Left kidney (tissue), 8 donors: ENCODE data around the gene TMEM200B. TPM values are rescaled to one million over a fixed set of nuclear protein-coding genes. Genes with fewer than 3 reads are reported as not detected.
"Not testable (repeated sequence)": the region's sequence is repeated elsewhere in the genome, so short reads cannot be mapped to it uniquely, and the experiment has no call there.

Source experiments
- DNase-seq: peaks from one replicate; pipeline ENCODE4 v3.0.0-alpha.2; 2013
- long read RNA-seq, 8 donors: transcript quantifications; one replicate each; lab custom pipeline, GENCODE V29; 2026
- polyA plus RNA-seq: library from polyadenylated mRNA; unstranded; fragments of 120-200 nt; gene quantifications from one replicate; pipeline ENCODE4 v1.2.1, GENCODE V29; 2013; ENCODE audit not compliant: insufficient read length

Gene TMEM200B
- polyA plus RNA-seq, result 13.4 TPM
- long read RNA-seq, donor 1, partial matches to known transcripts, result 0 of 3 reads
- long read RNA-seq, donor 1, other reads (novel, unspliced or antisense), result 0 of 3 reads
- long read RNA-seq, donor 2, partial matches to known transcripts, result 0 of 2 reads
- long read RNA-seq, donor 2, other reads (novel, unspliced or antisense), result 0 of 2 reads
- long read RNA-seq, donor 3, partial matches to known transcripts, result 68 of 72 reads
- long read RNA-seq, donor 3, other reads (novel, unspliced or antisense), result 0 of 72 reads
- long read RNA-seq, donor 4, result 0 reads
- long read RNA-seq, donor 5, transcript TMEM200B-202 (2 exons, 2,501 nt), result major isoform, 11 of 11 reads
- long read RNA-seq, donor 5, partial matches to known transcripts, result 0 of 11 reads
- long read RNA-seq, donor 5, other reads (novel, unspliced or antisense), result 0 of 11 reads
- long read RNA-seq, donor 6, transcript TMEM200B-202 (2 exons, 2,501 nt), result major isoform, 6 of 6 reads
- long read RNA-seq, donor 6, partial matches to known transcripts, result 0 of 6 reads
- long read RNA-seq, donor 6, other reads (novel, unspliced or antisense), result 0 of 6 reads
- long read RNA-seq, donor 7, transcript TMEM200B-202 (2 exons, 2,501 nt), result major isoform, 10 of 10 reads
- long read RNA-seq, donor 7, partial matches to known transcripts, result 0 of 10 reads
- long read RNA-seq, donor 7, other reads (novel, unspliced or antisense), result 0 of 10 reads
- long read RNA-seq, donor 8, partial matches to known transcripts, result 0 of 2 reads
- long read RNA-seq, donor 8, other reads (novel, unspliced or antisense), result 0 of 2 reads

DNA sequence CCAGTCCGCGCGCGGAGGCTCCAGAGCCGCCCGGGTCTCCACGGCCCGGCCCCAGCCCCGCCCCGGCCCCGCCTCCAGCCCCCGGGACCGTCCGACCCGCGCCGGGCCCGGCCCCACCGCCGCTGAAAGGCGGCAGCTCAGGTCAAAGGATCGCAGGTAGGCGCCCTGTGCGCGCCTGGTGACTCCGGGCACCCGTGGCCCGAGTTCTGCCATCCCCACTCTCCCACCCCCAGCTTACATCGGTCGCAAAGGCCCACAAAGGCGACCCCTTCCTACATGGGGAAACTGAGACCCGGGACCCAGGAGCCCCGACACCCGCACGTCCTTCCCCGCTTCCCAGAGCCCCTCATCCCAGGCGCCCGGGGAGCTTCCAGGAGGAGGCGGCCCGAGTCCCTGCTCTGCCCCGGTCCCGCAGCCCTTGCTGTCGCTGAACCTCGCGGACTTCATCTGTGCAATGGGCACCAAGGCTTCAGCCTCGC lies at the start of gene TMEM200B:
Gene TMEM200B (minus strand): TSS at position 17 of the 479 bp plus-strand sequence. CDS start 2,075 bp downstream, outside the sequence.
- no peak for DNase-seq

GRCh38 chr1:29172415-29172939 lies 48.8 kb upstream of the TMEM200B start:
- no peak for DNase-seq

GRCh38 chr1:29171521-29171920 lies 47.8 kb upstream of the TMEM200B start:
- no peak for DNase-seq

GRCh38 chr1:29171089-29171488 lies 47.4 kb upstream of the TMEM200B start:
- DNase-seq, result no peak

DNA sequence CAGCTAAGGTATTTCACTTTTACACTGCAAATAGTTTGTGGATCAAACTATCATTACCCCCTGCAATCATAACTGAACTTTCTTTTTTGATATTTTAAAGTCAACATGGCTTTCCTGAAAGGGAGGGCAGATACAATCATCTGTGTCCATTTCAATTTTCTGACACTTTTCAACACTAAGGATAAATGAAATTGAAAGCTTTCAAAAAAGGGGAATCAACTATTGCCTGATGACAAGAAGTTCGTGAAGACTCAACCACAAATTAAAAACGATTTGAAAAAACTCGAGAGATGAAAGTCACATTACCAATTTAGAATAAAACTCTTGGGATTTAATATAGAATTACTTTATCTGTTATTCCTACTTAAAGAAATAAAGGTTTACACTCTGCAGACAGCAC lies 46.3 kb upstream of the TMEM200B start:
- DNase-seq, result no peak

DNA sequence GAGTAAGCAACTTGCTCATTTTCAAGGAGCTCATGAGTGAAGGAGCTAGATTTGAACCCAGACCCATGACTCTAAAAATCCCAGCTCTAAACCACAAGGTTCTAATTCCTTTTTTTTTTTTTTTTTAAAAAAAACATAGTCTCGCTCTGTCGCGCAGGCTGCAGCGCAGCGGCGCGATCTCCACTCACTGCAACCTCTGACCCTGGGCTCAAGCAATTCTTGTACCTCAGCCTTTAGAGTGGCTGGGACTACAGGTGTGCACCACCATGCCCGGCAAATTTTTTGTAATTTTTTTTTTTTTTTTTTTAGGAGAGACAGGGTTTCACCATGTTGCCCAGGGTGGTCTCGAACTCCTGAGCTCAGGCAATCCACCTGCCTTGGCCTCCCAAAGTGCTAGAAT lies 44.2 kb upstream of the TMEM200B start:
- no peak for DNase-seq

GRCh38 chr1:29166291-29166878 lies 42.7 kb upstream of the TMEM200B start:
- DNase-seq, result no peak

- no peak for DNase-seq
These were observed 40.9 kb upstream of the TMEM200B start for GRCh38 chr1:29164588-29164987.

- DNase-seq, result no peak
These were observed 38.9 kb upstream of the TMEM200B start for GRCh38 chr1:29162476-29163138.

- no peak for DNase-seq
These were observed 38.3 kb upstream of the TMEM200B start for GRCh38 chr1:29162025-29162424.

DNA sequence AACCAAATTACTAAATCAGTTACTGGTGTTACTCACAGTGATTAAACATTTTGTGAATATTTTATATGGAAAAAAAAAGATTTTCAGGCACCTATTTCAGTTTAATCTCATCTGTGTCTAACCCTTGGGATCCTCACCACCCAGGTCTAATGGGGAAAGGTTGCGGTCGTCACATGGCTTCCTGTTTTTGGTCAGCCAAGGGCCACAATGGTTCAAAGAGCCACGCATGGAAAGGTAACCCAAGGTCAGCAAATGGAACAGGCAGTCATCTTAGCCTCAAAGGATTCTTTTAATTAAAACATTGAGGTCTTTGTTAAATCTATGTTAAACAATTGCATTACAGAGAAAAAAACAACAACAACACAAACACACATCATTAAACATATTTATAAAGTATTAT lies 36.1 kb upstream of the TMEM200B start:
- no peak for DNase-seq

- no peak for DNase-seq
These were observed 33.5 kb upstream of the TMEM200B start for GRCh38 chr1:29157269-29157601.

- DNase-seq, result no peak
These were observed 33.0 kb upstream of the TMEM200B start for GRCh38 chr1:29156543-29157268.

DNA sequence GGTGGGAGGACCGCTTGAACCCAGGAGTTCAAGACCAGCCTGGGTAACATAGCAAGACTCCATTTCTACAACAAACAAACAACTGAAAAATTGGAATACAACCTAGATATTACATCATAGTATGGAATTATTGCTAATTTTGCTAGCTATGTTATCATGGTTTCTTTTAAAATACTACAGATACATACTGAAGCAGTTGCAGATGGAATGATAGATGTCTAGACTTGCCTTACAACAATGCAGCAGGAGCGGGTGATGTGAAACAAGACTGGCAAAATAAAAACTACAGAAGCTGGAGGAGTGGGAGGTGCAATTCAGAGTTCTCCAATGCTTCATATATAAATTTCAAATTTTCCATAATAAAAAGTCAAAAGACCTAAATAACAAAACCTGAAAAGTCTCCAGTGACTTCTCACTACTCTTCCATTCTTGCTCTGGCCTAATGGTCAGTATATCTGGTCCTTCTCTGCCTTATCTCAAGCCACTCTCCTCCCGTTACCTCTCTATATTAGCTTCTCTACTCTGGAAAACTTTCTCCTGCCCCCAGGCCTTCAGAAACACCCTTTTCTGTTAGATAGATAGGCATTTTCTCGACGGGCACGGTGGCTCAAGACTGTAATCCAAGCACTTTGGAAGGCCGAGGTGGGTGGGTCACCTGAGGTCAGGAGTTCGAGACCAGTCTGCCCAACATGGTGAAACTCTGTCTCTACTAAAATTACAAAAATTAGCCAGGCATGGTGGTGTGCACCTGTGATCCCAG lies 28.5 kb upstream of the TMEM200B start:
- DNase-seq, result no peak

GRCh38 chr1:29150346-29150745 lies 26.6 kb upstream of the TMEM200B start:
- DNase-seq, result not testable (repeated sequence)

- no peak for DNase-seq
These were observed 25.2 kb upstream of the TMEM200B start for GRCh38 chr1:29148656-29149491.

GRCh38 chr1:29145739-29146437 lies 22.2 kb upstream of the TMEM200B start:
- no peak for DNase-seq

- no peak for DNase-seq
These were observed 20.5 kb upstream of the TMEM200B start for GRCh38 chr1:29144178-29144577.

DNA sequence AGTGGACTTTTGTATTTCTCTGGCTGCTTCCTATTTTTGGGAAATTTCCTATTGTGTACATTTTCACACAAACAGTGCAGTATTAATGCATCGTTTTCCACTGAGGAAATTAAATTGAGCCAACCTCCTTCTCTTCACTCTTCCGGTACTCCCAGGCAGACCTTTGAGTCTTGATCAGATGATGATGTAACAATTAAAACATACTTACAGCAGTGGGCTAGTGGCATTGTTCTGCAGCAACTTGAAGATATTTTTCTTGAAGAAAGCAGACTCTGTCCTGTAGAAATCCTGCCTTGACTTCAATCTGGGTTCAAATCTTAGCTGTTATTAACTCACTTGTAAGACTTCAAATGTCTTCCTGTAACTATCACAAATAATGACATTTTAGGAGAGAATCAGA lies 19.0 kb upstream of the TMEM200B start:
- DNase-seq, result no peak
